Measurements from ENCODE around the gene IZUMO1.

Gene IZUMO1

GRCh38 chr19:48752496-48753365 lies 6.0 kb upstream of the IZUMO1 start, which contains the start of gene FUT1:
TSS of gene FUT1 (minus strand) at chr19:48752641. CDS start at chr19:48751281, 1,360 bp downstream.
- Histone ChIP-seq H3K27me3 (ENCODE audit: low read depth) (no peaks in the 10 kb centered on the region), H3K4me1 (peaks cover 8% of the 10 kb centered on the region), H3K36me3 (replicated peaks) (no peaks in the 10 kb centered on the region; the same call in 1 of the 2 replicates), H3K9me3 (no peaks in the 10 kb centered on the region), H3K4me3 (peak within 1 kb of the TSS; percentile 48)
- in situ Hi-C loops (cut with MboI; ENCODE audit: low sequenced_read_pairs) = no loop called here
- peak; percentile 52 to 82 for DNase-seq (ENCODE audit: low spot score in 2 of 2)

GRCh38 chr19:48751845-48752495 lies 5.3 kb upstream of the IZUMO1 start:
- in situ Hi-C loops (cut with MboI; ENCODE audit: low sequenced_read_pairs) = no loop called here
- H3K4me1 ChIP-seq = peaks cover 8% of the 10 kb centered on the region
- H3K4me3 ChIP-seq = peak overlapping the region; percentile 48
- no peaks in the 10 kb centered on the region; the same call in 1 of the 2 replicates for H3K36me3 ChIP-seq (replicated peaks)
- no peak for DNase-seq (ENCODE audit: low spot score in 2 of 2)
- H3K27me3 ChIP-seq (ENCODE audit: low read depth) = no peaks in the 10 kb centered on the region
- H3K9me3 ChIP-seq = no peaks in the 10 kb centered on the region

GRCh38 chr19:48750771-48751504 lies 4.2 kb upstream of the IZUMO1 start:
- Histone ChIP-seq H3K9me3 (no peaks in the 10 kb centered on the region), H3K27me3 (ENCODE audit: low read depth) (no peaks in the 10 kb centered on the region), H3K36me3 (replicated peaks) (no peaks in the 10 kb centered on the region; the same call in 1 of the 2 replicates), H3K4me3 (no peak overlapping the region), H3K4me1 (peaks cover 8% of the 10 kb centered on the region)
- no peak for DNase-seq (ENCODE audit: low spot score in 2 of 2)
- in situ Hi-C loops (cut with MboI; ENCODE audit: low sequenced_read_pairs) = no loop called here

- Histone ChIP-seq H3K9me3 (no peaks in the 10 kb centered on the region), H3K36me3 (replicated peaks) (no peaks in the 10 kb centered on the region; the same call in 1 of the 2 replicates), H3K4me3 (no peak overlapping the region), H3K4me1 (peaks cover 8% of the 10 kb centered on the region), H3K27me3 (ENCODE audit: low read depth) (no peaks in the 10 kb centered on the region)
- DNase-seq (ENCODE audit: low spot score in 2 of 2) = no peak
- in situ Hi-C loops (cut with MboI; ENCODE audit: low sequenced_read_pairs) = no loop called here
These were observed 3.6 kb upstream of the IZUMO1 start for GRCh38 chr19:48750351-48750750.

- H3K4me1 ChIP-seq = peaks cover 8% of the 10 kb centered on the region
- H3K4me3 ChIP-seq = no peak overlapping the region
- no peaks in the 10 kb centered on the region for H3K9me3 ChIP-seq
- no peaks in the 10 kb centered on the region; the same call in 1 of the 2 replicates for H3K36me3 ChIP-seq (replicated peaks)
- DNase-seq (ENCODE audit: low spot score in 2 of 2) = no peak
- no peaks in the 10 kb centered on the region for H3K27me3 ChIP-seq (ENCODE audit: low read depth)
- in situ Hi-C loops (cut with MboI; ENCODE audit: low sequenced_read_pairs) = no loop called here
These were observed 3.0 kb upstream of the IZUMO1 start for GRCh38 chr19:48749571-48750198.

GRCh38 chr19:48746110-48746509 lies 599 bp downstream of the IZUMO1 start:
- no peak for DNase-seq (ENCODE audit: low spot score in 2 of 2)
- in situ Hi-C loops (cut with MboI; ENCODE audit: low sequenced_read_pairs) = no loop called here
- Histone ChIP-seq H3K36me3 (replicated peaks) (no peaks in the 10 kb centered on the region; the same call in 1 of the 2 replicates), H3K9me3 (no peaks in the 10 kb centered on the region), H3K4me3 (no peak overlapping the region), H3K27me3 (ENCODE audit: low read depth) (no peaks in the 10 kb centered on the region), H3K4me1 (peaks cover 3% of the 10 kb centered on the region)

GRCh38 chr19:48745208-48745995 lies 1.3 kb downstream of the IZUMO1 start:
- Histone ChIP-seq H3K9me3 (no peaks in the 10 kb centered on the region), H3K4me1 (peaks cover 4% of the 10 kb centered on the region), H3K36me3 (replicated peaks) (no peaks in the 10 kb centered on the region; the same call in 1 of the 2 replicates), H3K27me3 (ENCODE audit: low read depth) (no peaks in the 10 kb centered on the region), H3K4me3 (no peak overlapping the region)
- peak; percentile 45 to 77 for DNase-seq (ENCODE audit: low spot score in 2 of 2)
- in situ Hi-C loops (cut with MboI; ENCODE audit: low sequenced_read_pairs) = no loop called here

- no peaks in the 10 kb centered on the region; the same call in 1 of the 2 replicates for H3K9me3 ChIP-seq
- no peak overlapping the region for H3K4me3 ChIP-seq
- H3K4me1 ChIP-seq = peaks cover 13% of the 10 kb centered on the region
- no peaks in the 10 kb centered on the region for H3K27me3 ChIP-seq (ENCODE audit: low read depth)
- DNase-seq (ENCODE audit: low spot score in 2 of 2) = no peak
- in situ Hi-C loops (cut with MboI; ENCODE audit: low sequenced_read_pairs) = no loop called here
- no peaks in the 10 kb centered on the region for H3K36me3 ChIP-seq (replicated peaks)
These were observed 4.6 kb downstream of the IZUMO1 start for GRCh38 chr19:48742096-48742495.

- peak in 1 of 2 experiments; percentile 81 for DNase-seq (ENCODE audit: low spot score in 2 of 2)
- Histone ChIP-seq H3K27me3 (ENCODE audit: low read depth) (no peaks in the 10 kb centered on the region), H3K4me3 (no peak overlapping the region), H3K9me3 (no peaks in the 10 kb centered on the region; the same call in 1 of the 2 replicates), H3K4me1 (peaks cover 13% of the 10 kb centered on the region), H3K36me3 (replicated peaks) (no peaks in the 10 kb centered on the region)
- in situ Hi-C loops (cut with MboI; ENCODE audit: low sequenced_read_pairs) = no loop called here
These were observed 5.3 kb downstream of the IZUMO1 start for GRCh38 chr19:48741129-48741999.

- no peaks in the 10 kb centered on the region; the same call in 1 of the 2 replicates for H3K9me3 ChIP-seq
- H3K4me1 ChIP-seq = peaks cover 13% of the 10 kb centered on the region
- in situ Hi-C loops (cut with MboI; ENCODE audit: low sequenced_read_pairs) = no loop called here
- no peaks in the 10 kb centered on the region for H3K27me3 ChIP-seq (ENCODE audit: low read depth)
- no peaks in the 10 kb centered on the region for H3K36me3 ChIP-seq (replicated peaks)
- DNase-seq (ENCODE audit: low spot score in 2 of 2) = no peak
- H3K4me3 ChIP-seq = peak within 1 kb of the TSS; percentile 29
These were observed 6.3 kb downstream of the IZUMO1 start, which contains the start of gene RASIP1 for GRCh38 chr19:48740164-48740972. TSS of gene RASIP1 (minus strand) at chr19:48740610. CDS start at chr19:48740282, 328 bp downstream.

- Histone ChIP-seq H3K27me3 (ENCODE audit: low read depth) (no peaks in the 10 kb centered on the region), H3K4me1 (peaks cover 13% of the 10 kb centered on the region), H3K4me3 (peak overlapping the region; percentile 29), H3K36me3 (replicated peaks) (no peaks in the 10 kb centered on the region), H3K9me3 (no peaks in the 10 kb centered on the region; the same call in 1 of the 2 replicates)
- no peak for DNase-seq (ENCODE audit: low spot score in 2 of 2)
- in situ Hi-C loops (cut with MboI; ENCODE audit: low sequenced_read_pairs) = no loop called here
These were observed 7.1 kb downstream of the IZUMO1 start for GRCh38 chr19:48739404-48740163.
